ENCODE results near the gene ALPL. TPM values are rescaled to one million over a fixed set of nuclear protein-coding genes. Genes with fewer than 3 reads are reported as not detected.

The ALPL gene
- total and polyA plus RNA-seq, 2 donors (not counting 1 experiment from before 2014, with no cell fraction given): 1.3 to 3.6 TPM

- TF ChIP-seq CTCF (conservative IDR thresholded peaks at IDR 0.05 in 1 of 2, IDR thresholded peaks at IDR 0.05 in 1 of 2; ENCODE audit: low read depth in 1 of 2, low read length in 2 of 2): no peak
- no peak for TF ChIP-seq EZH2 (IDR thresholded peaks at IDR 0.05; ENCODE audit: low read length, missing control alignments)
- no peak overlapping the region for H2AFZ ChIP-seq (ENCODE audit: low read length)
Observed at GRCh38 chr1:21604208-21604957, 95.2 kb downstream of the ALPL start.

GRCh38 chr1:21605012-21605715, 95.9 kb downstream of the ALPL start:
- no peaks in the 10 kb centered on the region for H4K20me1 ChIP-seq (ENCODE audit: control insufficient read depth, extremely low read depth, insufficient read depth, low read length)
- TF ChIP-seq CTCF (conservative IDR thresholded peaks at IDR 0.05 in 1 of 2, IDR thresholded peaks at IDR 0.05 in 1 of 2; ENCODE audit: low read depth in 1 of 2, low read length in 2 of 2): no peak
- TF ChIP-seq EZH2 (IDR thresholded peaks at IDR 0.05; ENCODE audit: low read length, missing control alignments): no peak
- DNase-seq (ENCODE audit: low read depth in 2 of 2): no peak
- H3K27me3 ChIP-seq (ENCODE audit: control insufficient read depth, insufficient read depth, low read length): no peaks in the 10 kb centered on the region
- no peak overlapping the region for H3K4me3 ChIP-seq (replicated peaks in 1 of 4; ENCODE audit: control extremely low read depth in 1 of 4, insufficient read depth in 1 of 4, low read depth in 3 of 4, low read length in 4 of 4)
- H3K4me1 ChIP-seq (ENCODE audit: control insufficient read depth, extremely low read depth, insufficient read depth, low read length): no peaks in the 10 kb centered on the region
- H3K9ac ChIP-seq (ENCODE audit: insufficient read depth, low read length): no peak overlapping the region
- no peak overlapping the region for H2AFZ ChIP-seq (ENCODE audit: low read length)
- H3K79me2 ChIP-seq (ENCODE audit: control insufficient read depth, insufficient read depth, low read length): no peaks in the 10 kb centered on the region
- H3K27ac ChIP-seq (ENCODE audit: insufficient read depth, low read length): no peak overlapping the region
- no peak overlapping the region for H3K4me2 ChIP-seq (ENCODE audit: extremely low read depth, insufficient read depth, low read length)
- no peaks in the 10 kb centered on the region for H3K9me3 ChIP-seq (ENCODE audit: control insufficient read depth, insufficient read depth, low read depth, low read length)
- no peaks in the 10 kb centered on the region for H3K36me3 ChIP-seq (ENCODE audit: control insufficient read depth, insufficient read depth, low read length)

More at GRCh38 chr1:21604208-21604957, 95.2 kb downstream of the ALPL start:
- no peak for DNase-seq (ENCODE audit: low read depth in 2 of 2)
- no peaks in the 10 kb centered on the region for H3K36me3 ChIP-seq (ENCODE audit: control insufficient read depth, insufficient read depth, low read length)
- H3K4me3 ChIP-seq (replicated peaks in 1 of 4; ENCODE audit: control extremely low read depth in 1 of 4, insufficient read depth in 1 of 4, low read depth in 3 of 4, low read length in 4 of 4): no peak overlapping the region
- no peaks in the 10 kb centered on the region for H4K20me1 ChIP-seq (ENCODE audit: control insufficient read depth, extremely low read depth, insufficient read depth, low read length)
- no peak overlapping the region for H3K4me2 ChIP-seq (ENCODE audit: extremely low read depth, insufficient read depth, low read length)
- no peak overlapping the region for H3K9ac ChIP-seq (ENCODE audit: insufficient read depth, low read length)
- H3K79me2 ChIP-seq (ENCODE audit: control insufficient read depth, insufficient read depth, low read length): no peaks in the 10 kb centered on the region
- no peaks in the 10 kb centered on the region for H3K9me3 ChIP-seq (ENCODE audit: control insufficient read depth, insufficient read depth, low read depth, low read length)
- H3K4me1 ChIP-seq (ENCODE audit: control insufficient read depth, extremely low read depth, insufficient read depth, low read length): no peaks in the 10 kb centered on the region
- H3K27me3 ChIP-seq (ENCODE audit: control insufficient read depth, insufficient read depth, low read length): no peaks in the 10 kb centered on the region
- H3K27ac ChIP-seq (ENCODE audit: insufficient read depth, low read length): no peak overlapping the region

GRCh38 chr1:21605964-21606705, 96.9 kb downstream of the ALPL start:
- H3K9ac ChIP-seq (ENCODE audit: insufficient read depth, low read length): no peak overlapping the region
- H3K27me3 ChIP-seq (ENCODE audit: control insufficient read depth, insufficient read depth, low read length): no peaks in the 10 kb centered on the region
- no peaks in the 10 kb centered on the region for H3K79me2 ChIP-seq (ENCODE audit: control insufficient read depth, insufficient read depth, low read length)
- no peak overlapping the region for H2AFZ ChIP-seq (ENCODE audit: low read length)
- H3K36me3 ChIP-seq (ENCODE audit: control insufficient read depth, insufficient read depth, low read length): no peaks in the 10 kb centered on the region
- H3K27ac ChIP-seq (ENCODE audit: insufficient read depth, low read length): no peak overlapping the region
- H3K4me3 ChIP-seq (replicated peaks in 1 of 4; ENCODE audit: control extremely low read depth in 1 of 4, insufficient read depth in 1 of 4, low read depth in 3 of 4, low read length in 4 of 4): no peak overlapping the region
- DNase-seq (ENCODE audit: low read depth in 2 of 2): no peak
- no peak overlapping the region for H3K4me2 ChIP-seq (ENCODE audit: extremely low read depth, insufficient read depth, low read length)
- TF ChIP-seq EZH2 (IDR thresholded peaks at IDR 0.05; ENCODE audit: low read length, missing control alignments) (no peak), CTCF (conservative IDR thresholded peaks at IDR 0.05 in 1 of 2, IDR thresholded peaks at IDR 0.05 in 1 of 2; ENCODE audit: low read depth in 1 of 2, low read length in 2 of 2) (no peak)
- H4K20me1 ChIP-seq (ENCODE audit: control insufficient read depth, extremely low read depth, insufficient read depth, low read length): no peaks in the 10 kb centered on the region
- no peaks in the 10 kb centered on the region for H3K4me1 ChIP-seq (ENCODE audit: control insufficient read depth, extremely low read depth, insufficient read depth, low read length)
- no peaks in the 10 kb centered on the region for H3K9me3 ChIP-seq (ENCODE audit: control insufficient read depth, insufficient read depth, low read depth, low read length)

Measured in fibroblast of lung (primary cell).